ENCODE results near the gene DNAH7.

DNA sequence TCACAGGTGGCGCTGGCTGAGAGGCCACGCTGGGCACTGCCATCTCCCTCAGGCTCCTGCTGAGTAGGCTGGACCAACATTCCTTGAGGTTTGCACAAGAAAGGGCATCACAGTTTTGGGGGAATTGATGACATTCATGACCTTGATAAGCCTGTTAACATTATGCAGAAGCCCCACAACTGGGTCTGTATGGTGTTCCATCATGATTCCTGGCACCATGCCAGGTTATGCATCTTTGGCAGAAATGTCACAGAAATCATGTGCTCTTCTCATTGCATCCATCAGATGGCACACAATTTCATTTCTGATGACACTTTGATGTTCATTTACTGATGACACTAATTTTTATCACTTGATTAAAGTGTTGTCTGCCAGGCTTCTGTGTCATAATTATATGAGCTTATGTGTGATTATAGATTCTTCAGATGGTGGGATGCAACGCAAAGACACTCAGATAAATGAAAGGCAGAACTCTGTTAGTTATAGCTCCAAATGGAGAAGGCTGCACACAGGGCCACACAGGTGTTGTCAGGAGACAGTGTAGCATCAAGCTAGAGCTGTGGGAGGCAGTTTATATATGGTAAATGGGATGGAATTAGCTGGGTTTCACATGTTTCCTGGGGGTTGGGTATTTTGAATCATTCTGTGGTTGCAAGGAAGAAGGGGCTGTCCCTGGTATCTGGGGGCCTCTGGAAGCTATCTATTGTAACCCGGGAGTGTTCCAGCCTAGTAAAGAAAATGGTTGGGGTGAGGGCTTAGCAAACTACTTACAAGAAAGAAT lies 220.3 kb downstream of the DNAH7 start:
- TF ChIP-seq GATA2 (IDR thresholded peaks at IDR 0.05; ENCODE audit: low read depth, low read length) (peak; percentile 69), GATA3 (IDR thresholded peaks at IDR 0.05; ENCODE audit: low read depth, low read length) (no peak)
